Inflammatory macrophage treated with lipopolysaccharide for 1 hour (primary cell): Measurements from ENCODE around the gene CEP20.

Experiments used
- DNase-seq, 2 donors: peaks; one replicate each; pipeline ENCODE4 v3.0.0-alpha.2; 2020 to 2022

Gene CEP20

DNA sequence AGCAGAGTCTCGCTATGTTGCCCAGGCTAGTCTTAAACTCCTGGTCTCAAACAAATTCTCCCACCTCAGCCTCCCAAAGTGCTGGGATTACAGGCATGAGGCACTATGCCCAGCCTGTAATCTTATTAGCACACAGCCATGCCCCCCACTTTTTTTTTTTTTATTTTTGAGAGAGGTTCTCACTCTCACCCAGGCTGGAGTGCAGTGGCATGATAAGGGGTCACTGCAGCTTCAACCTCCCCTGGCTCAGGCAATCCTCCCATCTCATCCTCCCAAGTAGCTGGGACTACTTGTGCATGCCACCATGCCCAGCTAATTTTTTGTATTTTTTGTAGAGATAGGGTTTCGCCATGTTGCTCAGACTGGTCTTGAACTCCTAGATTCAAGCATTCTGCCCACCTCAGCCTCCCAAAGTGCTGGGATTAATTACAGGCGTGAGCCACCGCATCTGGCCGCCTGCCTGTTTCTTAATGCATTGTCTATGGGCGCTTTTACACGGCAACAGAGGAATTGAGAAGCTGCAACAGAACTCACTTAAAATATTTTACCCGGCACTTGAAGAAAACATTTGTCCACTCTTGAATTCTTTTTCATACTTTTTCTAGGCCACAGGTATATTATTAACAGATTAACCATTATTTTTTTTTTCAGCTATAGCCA, 8.8 kb upstream of the CEP20 start:
- no peak for DNase-seq

DNA sequence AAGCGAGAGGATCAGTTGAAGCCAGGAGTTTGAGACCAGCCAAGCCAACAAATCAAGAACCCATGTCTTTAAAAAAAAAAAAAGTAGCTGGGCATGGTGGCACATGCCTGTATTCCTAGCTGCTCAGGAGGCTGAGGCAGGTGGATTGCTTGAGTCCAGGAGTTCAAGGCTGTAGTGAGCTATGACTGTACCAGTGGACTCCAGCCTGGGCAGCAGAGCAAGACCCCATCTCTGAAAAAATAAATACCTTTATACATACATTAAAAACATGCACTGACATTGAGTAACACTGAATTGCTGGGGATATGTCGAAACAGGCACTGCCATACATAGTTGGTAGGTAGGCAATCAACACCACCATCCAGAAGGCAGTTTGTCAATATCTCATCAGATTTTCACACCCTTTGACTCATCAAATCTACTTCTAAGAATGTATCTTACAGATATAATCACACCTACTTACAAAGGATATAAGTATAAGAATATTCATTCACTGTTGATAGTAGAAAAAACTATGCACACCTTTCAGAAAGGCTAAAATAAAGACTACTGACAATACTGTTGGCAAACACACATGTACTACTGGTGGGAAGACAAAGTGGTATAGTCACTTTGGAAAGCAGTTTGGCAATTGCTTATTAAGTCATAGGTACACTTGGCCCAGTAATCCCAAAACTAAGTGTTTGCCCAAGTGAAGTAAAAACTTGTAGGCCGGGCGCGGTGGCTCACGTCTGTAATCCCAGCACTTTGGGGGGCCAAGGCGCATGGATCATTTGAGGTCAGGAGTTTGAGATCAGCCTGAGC, 6.4 kb upstream of the CEP20 start:
- DNase-seq, result no peak

DNA sequence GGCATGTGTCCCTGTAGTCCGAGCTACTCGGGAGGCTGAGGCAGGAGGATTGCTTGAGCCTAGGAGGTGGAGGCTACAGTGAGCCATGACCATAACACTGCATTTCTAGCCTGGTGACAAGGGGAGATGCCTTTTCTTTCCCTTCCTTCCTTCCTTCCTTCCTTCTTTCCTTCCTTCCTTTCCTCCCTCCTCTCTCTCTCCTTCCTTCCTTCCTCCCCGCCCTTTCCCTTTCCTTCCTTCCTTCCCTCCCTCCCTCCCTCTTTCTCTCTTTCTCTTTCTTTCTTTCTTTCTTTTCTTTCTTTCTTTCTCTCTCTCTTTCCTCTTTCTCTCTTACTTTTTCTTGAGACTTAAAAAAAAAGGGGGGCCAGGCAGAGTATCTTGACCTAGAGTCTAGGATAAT, 3.1 kb upstream of the CEP20 start:
- no peak for DNase-seq

DNA sequence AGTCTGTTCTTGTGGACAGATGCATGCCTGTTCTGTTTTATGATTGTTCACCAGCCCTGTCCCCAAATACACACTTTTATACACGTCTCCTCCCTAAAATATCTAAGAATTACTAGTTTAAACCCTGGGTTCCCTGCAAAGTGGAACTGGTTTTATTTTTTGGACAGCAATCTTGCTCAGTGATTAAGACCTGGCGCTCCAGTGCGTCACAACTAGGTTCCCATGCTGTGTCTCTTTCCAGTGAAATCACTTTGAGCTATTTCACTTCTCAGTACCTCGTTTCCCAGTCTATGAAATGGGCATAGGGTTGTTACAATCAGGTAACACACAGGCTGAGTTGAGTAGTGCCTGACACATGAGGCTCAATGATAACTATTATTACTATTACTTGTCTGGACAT, 1.1 kb downstream of the CEP20 start:
- DNase-seq, result no peak

DNA sequence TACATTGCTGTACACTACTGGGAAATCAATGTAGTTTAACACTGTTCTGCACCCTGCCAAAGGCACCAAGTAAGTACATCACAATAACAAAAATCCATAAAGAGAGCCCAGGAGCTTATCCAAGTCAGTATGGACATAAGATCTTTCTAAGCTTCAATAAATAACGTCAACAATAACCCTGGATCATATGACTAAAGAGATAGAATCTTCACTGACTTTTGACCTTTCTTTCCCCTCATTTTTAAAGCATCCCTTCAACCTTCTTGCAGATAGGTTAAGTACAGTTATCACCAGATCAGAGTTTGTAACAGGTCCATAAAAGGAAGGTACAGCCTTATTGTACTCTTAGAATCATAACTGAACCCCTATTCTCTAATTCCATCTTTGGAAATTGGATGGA, 2.3 kb downstream of the CEP20 start:
- DNase-seq, result no peak

DNA sequence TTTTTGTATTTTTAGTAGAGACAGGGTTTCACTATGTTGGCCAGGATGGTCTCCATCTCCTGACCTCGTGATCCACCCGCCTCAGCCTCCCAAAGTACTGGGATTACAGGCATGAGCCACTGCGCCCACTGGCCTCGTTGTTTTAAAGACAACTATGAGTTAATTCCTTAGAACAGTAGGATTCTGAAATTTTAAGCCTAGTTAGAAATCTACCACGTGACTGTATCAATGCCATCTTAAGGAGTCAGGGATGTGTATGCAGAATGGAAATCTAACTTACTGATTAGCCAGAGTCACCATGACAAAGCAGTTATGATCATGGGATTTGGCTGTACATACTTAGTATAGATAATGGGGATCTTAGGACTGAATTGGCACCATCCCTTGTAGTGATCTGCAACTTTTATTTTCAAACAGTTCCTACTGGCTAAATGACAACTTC, 2.8 kb downstream of the CEP20 start:
- DNase-seq, result no peak

DNA sequence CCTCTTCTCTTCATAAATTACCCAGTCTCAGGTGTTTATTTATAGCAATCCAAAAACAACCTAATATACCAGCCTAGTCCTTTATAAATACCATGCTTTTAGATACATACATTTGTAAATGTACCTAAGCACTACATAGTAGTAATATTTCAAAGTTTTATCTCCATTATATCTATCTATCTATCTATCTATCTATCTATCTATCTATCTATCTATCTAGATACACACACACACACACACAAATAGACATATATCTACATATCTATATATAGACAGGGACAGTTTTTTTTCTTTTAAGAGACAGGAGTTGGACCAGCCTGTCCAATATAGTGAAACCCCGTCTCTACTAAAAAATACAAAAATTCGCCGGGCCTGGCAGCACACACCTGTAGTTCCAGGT, 5.8 kb downstream of the CEP20 start:
- no peak for DNase-seq

DNA sequence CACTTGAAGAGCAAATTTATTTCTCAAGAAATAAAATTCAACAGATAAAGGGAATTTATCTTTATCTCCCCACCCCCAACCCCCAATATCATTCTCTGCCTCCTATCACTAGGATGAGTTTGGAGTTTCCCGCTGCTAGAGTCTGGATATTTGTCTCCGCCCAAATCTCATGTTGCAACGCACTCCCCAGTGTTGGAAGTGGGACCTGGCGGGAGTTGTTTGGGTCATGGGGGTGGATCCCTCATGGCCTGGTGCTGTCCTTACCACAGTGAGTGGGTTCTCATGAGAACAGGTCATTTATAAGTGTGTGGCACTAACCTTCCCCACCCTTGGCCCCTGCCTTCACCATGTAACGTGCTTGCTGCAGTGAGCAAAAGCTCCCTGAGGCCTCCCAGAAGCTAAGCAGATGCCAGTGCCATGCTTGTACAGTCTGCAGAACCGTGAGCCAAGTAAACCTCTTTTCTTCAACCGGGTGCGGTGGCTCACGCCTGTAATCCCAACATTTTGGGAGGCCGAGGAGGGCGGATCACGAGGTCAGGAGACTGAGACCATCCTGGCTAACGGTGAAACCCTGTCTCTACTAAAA, 6.5 kb downstream of the CEP20 start:
- DNase-seq, result no peak

DNA sequence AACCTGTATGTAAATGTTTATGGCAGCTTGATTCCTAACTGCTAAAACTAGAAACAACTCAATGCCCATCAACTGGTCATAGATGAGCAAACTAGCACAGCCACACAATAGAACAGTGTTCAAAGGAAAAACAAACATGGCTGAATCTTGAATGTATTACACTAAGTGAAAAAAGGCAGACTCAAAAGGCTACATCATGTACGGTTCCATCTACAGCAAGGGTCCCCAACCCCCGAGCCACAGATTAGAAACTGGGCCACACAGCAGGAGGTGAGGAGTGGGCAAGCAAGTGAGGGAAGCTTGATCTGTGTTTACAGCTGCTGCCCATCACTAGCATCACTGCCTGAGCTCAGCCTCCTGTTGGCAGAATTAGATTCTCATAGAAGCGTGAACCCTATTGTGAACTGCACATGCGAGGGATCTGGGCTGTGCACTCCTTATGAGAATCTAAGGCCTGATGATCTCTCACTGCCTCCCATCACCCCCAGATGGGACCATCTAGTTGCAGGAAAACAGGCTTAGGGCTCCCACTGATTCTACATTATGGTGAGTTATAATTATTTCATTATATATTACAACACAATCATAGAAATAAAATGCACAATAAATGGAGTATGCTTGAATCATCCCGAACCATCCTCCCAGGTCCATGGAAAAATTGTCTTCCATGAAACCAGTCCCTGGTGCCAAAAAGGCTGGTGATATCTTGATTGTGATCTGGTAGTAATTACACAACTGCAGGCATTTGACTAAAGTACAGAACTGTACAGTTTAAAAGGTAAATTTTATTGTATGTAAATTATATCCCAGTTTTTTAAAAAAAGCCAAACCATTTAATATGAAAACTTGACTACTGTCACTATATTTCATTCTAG, 7.7 kb downstream of the CEP20 start:
- no peak for DNase-seq

DNA sequence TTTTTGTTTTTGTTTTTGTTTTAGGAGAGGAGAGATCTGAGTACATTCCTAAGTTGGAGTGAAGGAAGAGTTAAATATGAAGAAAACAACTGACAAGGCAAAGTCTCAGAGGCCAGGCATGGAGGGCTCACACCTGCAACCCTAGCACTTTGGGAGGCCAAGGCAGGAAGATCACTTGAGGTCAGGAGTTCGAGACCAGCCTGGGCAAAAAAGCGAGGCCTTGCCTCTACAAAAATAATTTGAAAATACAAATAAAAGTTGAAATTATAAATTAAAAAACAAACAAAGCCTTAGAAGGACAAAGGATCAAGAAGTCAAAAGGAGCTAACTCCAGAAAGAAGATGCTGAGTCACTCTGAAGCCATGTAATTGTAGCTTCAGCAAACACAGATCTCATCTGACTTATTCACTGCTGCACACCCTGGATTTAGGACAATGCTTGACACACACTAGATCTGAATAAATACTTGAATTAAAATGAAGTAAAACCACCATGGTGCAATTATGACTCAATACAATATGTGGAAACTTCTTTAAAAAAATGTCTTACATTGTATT, 9.1 kb downstream of the CEP20 start:
- peak; percentile 37 to 73 for DNase-seq

DNA sequence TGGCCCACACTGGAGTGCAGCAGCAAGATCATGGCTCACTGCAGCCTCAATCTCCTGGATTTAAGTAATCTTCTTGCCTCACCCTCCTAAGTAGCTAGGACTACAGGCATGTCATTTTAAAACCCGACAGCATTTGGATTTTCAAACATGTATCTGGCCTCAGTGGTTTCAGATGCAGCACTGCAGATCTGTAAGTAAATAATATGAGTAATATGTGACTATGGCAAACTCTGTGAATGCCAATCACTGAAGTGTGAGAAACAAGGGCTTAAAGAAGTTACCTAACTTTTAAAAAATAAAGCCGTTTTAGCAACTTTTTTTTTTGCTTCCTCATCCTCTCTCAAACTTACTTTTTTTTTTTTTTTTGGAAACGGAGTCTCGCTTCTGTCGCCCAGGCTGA, 11.9 kb downstream of the CEP20 start:
- DNase-seq, result no peak

DNA sequence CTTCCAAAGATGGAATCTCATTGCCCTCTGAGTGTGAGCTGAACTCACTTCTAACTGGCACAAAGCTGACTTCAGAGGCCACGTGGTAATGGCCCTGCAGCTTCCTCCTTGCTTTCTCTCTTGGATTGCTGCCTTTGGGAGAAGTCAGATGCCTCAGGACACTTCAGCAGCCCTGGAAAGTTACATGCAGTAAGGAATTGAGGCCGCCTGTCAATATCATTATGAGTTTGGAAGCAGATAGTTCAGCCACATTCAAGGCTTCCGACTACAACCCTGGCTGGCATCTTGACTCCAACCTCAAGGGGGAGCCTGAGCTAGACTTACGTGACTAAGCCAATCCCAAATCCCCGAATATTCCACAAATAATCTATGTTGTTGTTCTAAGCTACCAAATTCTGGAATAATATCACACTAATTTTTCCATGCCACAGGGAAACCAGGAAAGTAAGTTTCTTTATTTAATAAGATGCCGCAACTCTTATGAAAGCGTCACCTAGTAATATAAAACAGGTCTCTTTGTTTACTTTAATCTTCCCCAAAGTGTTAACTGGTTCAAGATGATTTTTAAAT, 13.6 kb downstream of the CEP20 start:
- DNase-seq, result peak; percentile 30 to 38

DNA sequence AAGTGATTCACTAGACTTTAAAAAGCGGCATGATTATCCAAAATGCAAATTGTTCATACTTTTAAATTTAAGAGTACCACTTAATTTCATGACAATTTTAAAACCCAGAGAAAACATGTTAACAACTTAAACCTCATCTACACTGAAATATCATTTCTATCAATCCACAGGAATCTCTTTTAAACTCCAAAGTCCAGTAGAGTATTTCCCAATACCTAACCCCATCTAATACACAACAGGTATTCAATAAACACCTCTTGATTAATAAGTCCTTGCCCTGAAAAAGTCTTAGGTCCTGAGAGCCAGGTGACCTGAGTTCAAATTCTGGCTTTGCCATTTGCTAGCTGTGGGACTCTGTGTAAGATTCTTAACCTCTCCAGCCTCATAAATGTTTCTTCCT, 14.7 kb downstream of the CEP20 start:
- no peak for DNase-seq

DNA sequence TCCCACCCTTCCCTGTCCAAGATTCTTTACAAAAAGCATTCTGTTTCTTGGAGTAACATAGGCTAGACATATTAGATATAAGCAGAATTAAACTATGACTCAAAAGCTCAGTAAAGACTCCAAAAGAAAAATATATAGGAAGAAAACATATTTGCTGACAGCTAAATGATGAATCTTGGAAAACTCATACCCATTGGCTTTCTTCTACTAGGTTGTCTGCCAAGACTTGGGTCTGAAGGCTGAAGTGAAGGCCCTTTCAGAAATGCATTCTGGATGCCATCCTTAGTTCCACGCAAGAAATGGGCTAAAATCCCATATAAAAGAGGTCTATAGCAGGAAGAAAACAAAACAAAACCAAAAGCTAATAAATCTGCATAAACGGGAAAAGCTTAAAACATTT, 15.1 kb downstream of the CEP20 start:
- DNase-seq, result no peak

DNA sequence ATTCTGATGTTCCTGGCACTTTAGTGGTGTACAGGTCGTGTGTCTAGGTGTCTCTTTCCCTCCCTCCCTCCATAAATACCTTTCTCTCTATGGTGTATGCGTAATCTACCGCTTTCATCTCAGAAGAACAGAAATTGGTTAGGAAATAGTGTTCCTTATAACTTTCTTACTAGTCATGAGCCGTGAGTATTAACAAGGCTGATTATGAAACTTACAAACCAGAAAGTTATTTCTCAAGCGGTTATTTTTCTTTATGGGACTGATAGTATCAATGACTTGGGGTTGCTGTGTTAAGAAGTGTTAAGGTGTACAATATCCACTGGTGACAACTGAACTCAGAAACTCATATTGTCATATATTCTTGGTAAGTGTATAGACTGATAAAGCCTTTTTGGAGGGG, 18.4 kb downstream of the CEP20 start:
- DNase-seq, result no peak

DNA sequence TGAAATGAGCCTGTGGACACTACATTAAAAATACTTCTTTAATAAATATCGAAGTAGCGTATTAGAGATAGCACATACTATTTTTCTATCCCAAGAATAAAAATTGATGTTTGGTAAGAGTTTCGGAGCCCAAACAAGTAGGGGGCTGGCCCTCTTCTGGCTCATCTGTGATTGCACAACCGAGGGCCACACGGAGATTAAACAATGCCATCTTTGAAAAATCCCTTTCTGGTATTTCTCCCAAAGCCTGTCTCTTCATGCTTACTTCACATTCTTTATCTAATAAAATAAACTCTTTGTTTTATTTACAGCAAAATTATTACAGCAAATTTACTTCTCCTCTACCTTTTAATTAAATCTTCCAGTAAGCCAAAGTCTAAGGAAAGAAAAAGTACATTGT, 22.0 kb downstream of the CEP20 start:
- no peak for DNase-seq

DNA sequence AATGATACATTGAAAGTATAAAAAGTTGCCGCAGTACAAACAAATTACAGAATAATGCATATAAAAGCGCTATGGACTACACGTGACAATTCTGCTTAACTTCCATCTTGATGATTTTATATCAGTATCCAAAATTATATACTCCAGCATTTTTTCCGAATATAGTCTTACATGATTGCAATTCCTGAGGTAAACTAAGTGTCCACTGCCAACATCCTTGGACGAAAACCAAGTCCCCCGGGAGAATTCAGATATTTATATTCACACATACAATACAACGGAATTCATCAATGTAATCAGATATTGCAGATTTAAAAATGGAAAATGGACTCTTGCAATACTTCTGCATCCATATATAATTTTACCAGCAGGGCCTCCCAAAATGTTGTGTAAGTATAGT, 22.7 kb downstream of the CEP20 start:
- no peak for DNase-seq

DNA sequence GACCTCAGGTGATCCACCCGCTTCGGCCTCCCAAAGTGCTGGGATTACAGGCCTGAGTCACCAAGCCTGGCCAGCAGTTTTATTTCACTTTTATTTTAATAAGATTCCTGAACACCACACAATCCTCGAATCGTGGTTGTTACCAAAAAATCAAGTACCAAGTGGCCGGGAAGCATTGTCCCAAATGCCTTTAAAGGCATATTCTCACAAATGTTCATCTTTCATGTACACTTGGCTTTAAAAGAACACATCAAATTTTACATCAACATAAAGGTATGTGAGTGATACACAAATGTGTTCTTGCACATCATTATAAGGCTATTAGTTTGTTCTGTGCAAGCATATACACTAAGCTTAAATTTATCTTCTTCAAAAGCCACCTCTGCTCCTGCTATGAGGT, 23.5 kb downstream of the CEP20 start:
- DNase-seq, result no peak

DNA sequence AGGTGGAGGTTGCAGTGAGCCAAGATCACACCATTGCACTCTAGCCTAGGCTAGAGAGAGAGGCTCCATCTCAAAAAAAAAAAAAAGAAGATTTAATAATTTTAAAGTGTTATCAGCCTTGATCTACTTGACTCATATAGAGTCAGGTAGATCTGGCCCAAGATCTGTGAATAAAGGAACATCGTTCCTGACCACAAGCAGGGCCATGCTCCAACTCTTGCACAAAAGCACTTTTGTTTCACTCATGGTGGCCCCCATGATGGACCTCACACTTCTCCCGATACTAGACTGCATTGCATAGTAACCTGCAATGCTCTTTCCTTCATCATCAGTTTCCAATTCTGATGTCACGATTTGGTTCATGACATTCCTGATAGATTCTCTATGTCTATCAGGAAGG, 26.4 kb downstream of the CEP20 start:
- DNase-seq, result no peak

DNA sequence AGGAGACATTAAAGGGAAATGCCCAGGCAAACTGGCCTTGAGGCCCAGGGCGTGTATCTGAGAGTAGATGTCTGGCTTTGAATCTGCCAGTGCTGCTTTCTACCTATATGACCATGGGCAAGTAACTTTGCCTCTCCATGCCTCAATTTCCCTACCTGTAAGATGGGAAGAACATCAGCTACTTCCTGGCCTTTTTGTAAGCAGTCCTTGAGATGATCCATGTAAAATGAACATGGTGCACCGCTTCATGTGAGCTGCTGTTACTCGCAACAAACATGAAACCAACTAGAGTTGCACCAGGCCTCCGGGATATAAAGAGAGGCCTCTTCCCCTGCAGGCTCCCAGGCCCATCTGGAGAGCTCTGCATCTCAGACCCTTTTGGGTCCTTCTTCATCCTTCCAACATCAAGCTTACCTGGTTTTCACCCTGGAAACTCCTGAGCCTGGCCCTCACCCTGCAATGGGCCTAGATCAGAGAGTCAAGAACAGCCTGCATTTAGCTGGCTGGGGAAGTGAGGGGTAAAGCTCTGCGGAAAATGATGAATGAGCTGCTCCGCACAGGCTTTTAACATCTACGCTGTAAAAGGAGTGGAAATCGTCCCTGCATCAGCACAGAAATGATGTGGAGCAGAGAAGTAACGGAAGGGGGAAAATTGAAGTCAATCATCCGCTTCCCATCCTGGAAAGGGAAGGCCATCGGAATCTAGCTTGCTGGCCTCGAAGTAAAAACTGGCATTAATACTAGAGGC, 29.3 kb downstream of the CEP20 start:
- DNase-seq, result no peak

DNA sequence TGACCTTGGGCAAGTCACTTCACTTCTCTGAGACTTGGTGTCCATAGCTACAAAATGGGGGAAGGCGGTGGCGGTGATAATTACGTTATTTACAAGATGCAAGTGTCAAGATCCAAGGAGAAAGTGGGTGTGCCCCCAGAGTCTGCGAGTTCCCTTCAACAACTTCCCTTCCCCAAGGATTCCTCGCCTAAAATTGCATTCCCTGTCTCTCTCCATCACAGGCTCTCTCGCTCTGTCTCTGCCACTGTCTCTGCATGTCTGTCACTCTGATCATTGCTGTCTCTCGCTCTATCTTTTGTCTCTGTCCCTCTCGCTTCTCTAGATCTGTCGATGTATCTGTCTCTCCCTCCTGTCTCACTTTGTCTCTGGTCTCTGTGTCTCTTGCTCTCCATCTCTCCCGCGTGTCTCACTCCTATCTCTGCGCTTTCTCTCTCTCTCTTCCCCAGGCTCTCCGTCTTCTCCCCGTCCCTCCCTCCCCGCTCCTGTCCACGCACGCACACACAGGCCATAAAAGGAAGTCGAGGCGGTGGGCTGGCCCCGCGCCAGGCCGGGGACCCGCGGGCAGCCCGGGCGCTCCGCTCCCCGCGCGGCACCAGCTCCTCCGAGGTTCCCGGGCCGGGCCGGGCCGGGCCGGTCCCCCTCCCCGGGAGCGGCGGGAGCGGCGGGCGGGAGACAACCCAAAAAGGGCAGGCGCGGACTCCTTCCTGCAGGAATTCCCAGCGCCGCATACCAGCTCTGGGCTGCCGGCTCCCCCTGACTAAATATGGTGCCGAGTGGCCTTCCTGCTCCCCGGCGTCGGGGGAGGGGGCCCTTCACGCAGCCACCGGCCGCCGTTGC, 30.5 kb downstream of the CEP20 start:
- DNase-seq, result peak; percentile 37 to 58
